Measurements from ENCODE around the gene DHRS1.
A peak's percentile ranks its signal among the peaks of the same experiment; 100 is the strongest.
"Not testable (repeated sequence)": the region's sequence is repeated elsewhere in the genome, so short reads cannot be mapped to it uniquely, and the experiment has no call there.

The DHRS1 gene

GRCh38 chr14:24329736-24330135, 30.2 kb upstream of the DHRS1 start:
- DNase-seq (ENCODE audit: low spot score), result no peak
- POLR2A ChIA-PET (ENCODE audit: low non-redundant PET), result no interaction called here
- TF ChIP-seq CTCF (conservative IDR thresholded peaks at IDR 0.05; ENCODE audit: low read depth), result no peak
- CTCF ChIA-PET, result interaction anchor here (0.6 to 1.4 kb wide), 3 partner anchors 11 to 107 kb away, joined by 3 to 5 read pairs (median 3); no protein-coding TSS in a partner anchor
- H3K27ac ChIP-seq, result no peak overlapping the region

- no peak for DNase-seq (ENCODE audit: low spot score)
- no peak for TF ChIP-seq CTCF (conservative IDR thresholded peaks at IDR 0.05; ENCODE audit: low read depth)
- POLR2A ChIA-PET (ENCODE audit: low non-redundant PET), result no interaction called here
- CTCF ChIA-PET, result interaction anchor here (0.6 to 3.1 kb wide), 5 partner anchors 11 to 107 kb away, joined by 3 to 19 read pairs (median 3); partner anchors contain the start of genes CBLN3 and KHNYN
- H3K27ac ChIP-seq, result no peak overlapping the region
Observed at GRCh38 chr14:24329073-24329663, 29.6 kb upstream of the DHRS1 start.

GRCh38 chr14:24327914-24328313, 28.3 kb upstream of the DHRS1 start:
- not testable (repeated sequence) for H3K27ac ChIP-seq

GRCh38 chr14:24327303-24327702, 27.7 kb upstream of the DHRS1 start:
- POLR2A ChIA-PET (ENCODE audit: low non-redundant PET), result interaction anchor here (0.6 to 0.7 kb wide), 3 partner anchors 20 to 115 kb away, joined by 6 to 7 read pairs (median 7); no protein-coding TSS in a partner anchor
- no peak overlapping the region for H3K27ac ChIP-seq
- no peak for TF ChIP-seq CTCF (conservative IDR thresholded peaks at IDR 0.05; ENCODE audit: low read depth)
- no peak for DNase-seq (ENCODE audit: low spot score)
- CTCF ChIA-PET, result interaction anchor here (0.5 to 3.1 kb wide), 7 partner anchors 9 to 138 kb away, joined by 3 to 19 read pairs (median 9); partner anchors contain the start of genes CIDEB and LTB4R2

More at GRCh38 chr14:24327914-24328313, 28.3 kb upstream of the DHRS1 start:
- not testable (repeated sequence) for DNase-seq (ENCODE audit: low spot score)
- peak; percentile 73 for TF ChIP-seq CTCF (conservative IDR thresholded peaks at IDR 0.05; ENCODE audit: low read depth)
- ChIA-PET POLR2A (ENCODE audit: low non-redundant PET) (interaction anchor here (0.8 kb wide), 1 partner anchor 104 kb away, joined by 3 read pairs; no protein-coding TSS in a partner anchor), CTCF (interaction anchor here (0.9 to 3.1 kb wide), 7 partner anchors 9 to 109 kb away, joined by 3 to 19 read pairs (median 9); partner anchors contain the start of genes CBLN3, CIDEB, KHNYN and LTB4R2)

GRCh38 chr14:24325963-24326362, 26.4 kb upstream of the DHRS1 start:
- ChIA-PET POLR2A (ENCODE audit: low non-redundant PET) (no interaction called here), CTCF (interaction anchor here (0.9 to 2.3 kb wide), 4 partner anchors 17 to 111 kb away, joined by 3 to 11 read pairs (median 7); partner anchors contain the start of genes CIDEB and LTB4R2)
- TF ChIP-seq CTCF (conservative IDR thresholded peaks at IDR 0.05; ENCODE audit: low read depth), result no peak
- DNase-seq (ENCODE audit: low spot score), result no peak
- H3K27ac ChIP-seq, result no peak overlapping the region

GRCh38 chr14:24325041-24325530, 25.5 kb upstream of the DHRS1 start:
- no peak for DNase-seq (ENCODE audit: low spot score)
- H3K27ac ChIP-seq, result no peak overlapping the region
- no peak for TF ChIP-seq CTCF (conservative IDR thresholded peaks at IDR 0.05; ENCODE audit: low read depth)
- ChIA-PET POLR2A (ENCODE audit: low non-redundant PET) (no interaction called here), CTCF (interaction anchor here (0.6 to 1.6 kb wide), 6 partner anchors 9 to 1257 kb away, joined by 3 to 11 read pairs (median 3); partner anchors contain the start of gene CIDEB)

Data from RWPE1 (cell line).